IMR-90 (cell line): ENCODE data around the gene TMEM260. TPM values are rescaled to one million over a fixed set of nuclear protein-coding genes. Genes with fewer than 3 reads are reported as not detected.

Source experiments
- ATAC-seq: fragments of 200-7000 bp; cut with Tn5 transposase; 2 replicates; pipeline ENCODE4 v1.9.1; 2020; ENCODE audit warnings: low read depth, mild to moderate bottlenecking, moderate library complexity
- BruUV-seq: library from RNA; stranded (reverse); fragments of 400-500 nt; replicated peaks from 2 replicates; lab custom pipeline; 2021; lab: Mats Ljungman, UMichigan
- CTCF ChIA-PET: fragments of 300-600 bp; formaldehyde crosslinking; extraction: SDS; loops from one replicate; lab custom pipeline; 2021; ENCODE audit warnings: antibody characterized with exemption; lab: Yijun Ruan, JAX
- POLR2A ChIA-PET: fragments of 300-600 bp; sonication (Branson Sonifier 250); formaldehyde crosslinking; loops from one replicate; lab custom pipeline; 2022; ENCODE audit warnings: antibody characterized with exemption; ENCODE audit not compliant: unreplicated experiment; lab: Charles Lee
- DNase-seq: peaks from one replicate; pipeline ENCODE4 v3.0.0; 2013
- H2AFZ ChIP-seq: replicated peaks from 2 replicates; pipeline ENCODE3; 2013; ENCODE audit warnings: low read length, mild to moderate bottlenecking; ENCODE audit not compliant: poor library complexity
- H2AK5ac ChIP-seq: 2 replicates; pipeline ENCODE4 v1.6.1; 2013; ENCODE audit warnings: low read depth, low read length, inconsistent platforms
- H2AK9ac ChIP-seq: replicated peaks from 2 replicates; pipeline ENCODE3; 2013; ENCODE audit warnings: mild to moderate bottlenecking, low read depth, low read length, moderate library complexity; ENCODE audit not compliant: poor library complexity
- H2BK120ac ChIP-seq: 2 replicates; pipeline ENCODE4 v1.6.1; 2013; ENCODE audit warnings: low read depth, low read length, inconsistent platforms
- H2BK15ac ChIP-seq: 3 replicates; pipeline ENCODE4 v1.6.1; 2013; ENCODE audit warnings: low read depth, low read length, inconsistent platforms
- H2BK20ac ChIP-seq: 2 replicates; pipeline ENCODE4 v1.6.1; 2013; ENCODE audit warnings: low read depth, mild to moderate bottlenecking, inconsistent platforms, low read length, moderate library complexity
- H2BK5ac ChIP-seq: 2 replicates; pipeline ENCODE4 v1.6.1; 2013; ENCODE audit warnings: mild to moderate bottlenecking, low read depth, low read length, inconsistent platforms; ENCODE audit not compliant: poor library complexity, severe bottlenecking
- H3K14ac ChIP-seq: replicated peaks from 2 replicates; pipeline ENCODE4 v1.6.1; 2013; ENCODE audit warnings: low read depth, low read length, inconsistent platforms
- H3K18ac ChIP-seq: 2 replicates; pipeline ENCODE4 v1.6.1; 2013; ENCODE audit warnings: low read depth, low read length, control low read depth
- H3K23ac ChIP-seq: 2 replicates; pipeline ENCODE4 v1.6.1; 2013; ENCODE audit warnings: low read depth, low read length, inconsistent platforms
- H3K27ac ChIP-seq: 2 replicates; pipeline ENCODE4 v1.5.1; 2013; ENCODE audit warnings: mild to moderate bottlenecking, control low read depth, low read length; ENCODE audit not compliant: insufficient read depth
- H3K27me3 ChIP-seq: 2 replicates; pipeline ENCODE4 v1.6.1; 2013; ENCODE audit warnings: low read length; ENCODE audit not compliant: control insufficient read depth, insufficient read depth
- H3K36me3 ChIP-seq: 2 replicates; pipeline ENCODE4 v1.6.1; 2013; ENCODE audit warnings: low read length, mixed read lengths; ENCODE audit not compliant: control insufficient read depth, insufficient read depth
- H3K4ac ChIP-seq: 2 replicates; pipeline ENCODE4 v1.6.1; 2013; ENCODE audit warnings: low read depth, low read length, inconsistent platforms
- H3K4me1 ChIP-seq: 2 replicates; pipeline ENCODE4 v1.6.1; 2013; ENCODE audit warnings: low read length, mixed read lengths; ENCODE audit not compliant: control insufficient read depth, insufficient read depth
- H3K4me2 ChIP-seq: 2 replicates; pipeline ENCODE4 v1.6.1; 2013; ENCODE audit warnings: low read depth, mild to moderate bottlenecking, control low read depth, low read length, moderate library complexity
- H3K4me3 ChIP-seq: 2 replicates; pipeline ENCODE4 v1.5.1; 2013; ENCODE audit warnings: low read depth, mild to moderate bottlenecking, control low read depth, low read length, moderate library complexity; ENCODE audit not compliant: insufficient read depth
- H3K56ac ChIP-seq: 2 replicates; pipeline ENCODE4 v1.6.1; 2013; ENCODE audit warnings: low read length, inconsistent platforms; ENCODE audit not compliant: insufficient read depth; ENCODE audit errors: extremely low read depth
- H3K79me1 ChIP-seq, 2 experiments: 2 replicates each; pipeline ENCODE4 v1.6.1; 2013; ENCODE audit warnings: low read length in 2 of 2, inconsistent platforms in 1 of 2, low read depth in 1 of 2
- H3K9ac ChIP-seq: 2 replicates; pipeline ENCODE4 v1.6.1; 2013; ENCODE audit warnings: low read depth, low read length, control low read depth
- H3K9me1 ChIP-seq: 2 replicates; pipeline ENCODE4 v1.6.1; 2013; ENCODE audit warnings: low read length, inconsistent platforms; ENCODE audit not compliant: insufficient read depth
- H3K9me3 ChIP-seq: 2 replicates; pipeline ENCODE4 v1.6.1; 2013; ENCODE audit warnings: low read length; ENCODE audit not compliant: control insufficient read depth, insufficient read depth
- H4K20me1 ChIP-seq: 2 replicates; pipeline ENCODE4 v1.6.1; 2013; ENCODE audit warnings: low read length, inconsistent platforms; ENCODE audit not compliant: insufficient read depth
- H4K5ac ChIP-seq: 2 replicates; pipeline ENCODE4 v1.6.1; 2013; ENCODE audit warnings: mild to moderate bottlenecking, low read depth, low read length, control low read depth
- H4K8ac ChIP-seq, 2 experiments: 2 replicates each; pipeline ENCODE4 v1.6.1; 2013; ENCODE audit warnings: low read depth in 2 of 2, low read length in 2 of 2, control low read depth in 1 of 2, inconsistent platforms in 1 of 2
- H4K91ac ChIP-seq: 2 replicates; pipeline ENCODE4 v1.6.1; 2013; ENCODE audit warnings: low read depth, low read length, inconsistent platforms; ENCODE audit not compliant: insufficient read depth
- BHLHE40 ChIP-seq: fragments of 150-350 bp; IDR thresholded peaks from 2 replicates; pipeline ENCODE4 v1.6.1; 2016; ENCODE audit warnings: mild to moderate bottlenecking, low read depth, low read length
- CEBPB ChIP-seq: IDR thresholded peaks from 2 replicates; pipeline ENCODE4 v1.6.1; 2012; ENCODE audit warnings: low read depth, low read length, improper control_type of control experiment
- CHD1 ChIP-seq: IDR thresholded peaks from 2 replicates; pipeline ENCODE4 v1.6.1; 2012; ENCODE audit warnings: low read depth, low read length, improper control_type of control experiment
- CTCF ChIP-seq: conservative IDR thresholded peaks from 2 replicates; pipeline ENCODE4 v1.5.1; 2012; ENCODE audit warnings: mild to moderate bottlenecking, low read depth, low read length, improper control_type of control experiment
- ELK1 ChIP-seq: fragments of 150-350 bp; IDR thresholded peaks from 2 replicates; pipeline ENCODE4 v1.6.1; 2016; ENCODE audit warnings: low read depth, mild to moderate bottlenecking, low read length, moderate library complexity, borderline replicate concordance
- FOS ChIP-seq: fragments of 150-350 bp; IDR thresholded peaks from 2 replicates; pipeline ENCODE4 v1.6.1; 2016; ENCODE audit warnings: low read depth, low read length
- MAFK ChIP-seq: IDR thresholded peaks from 2 replicates; pipeline ENCODE4 v1.6.1; 2012; ENCODE audit warnings: low read depth, low read length, improper control_type of control experiment
- MAZ ChIP-seq: IDR thresholded peaks from 2 replicates; pipeline ENCODE4 v1.6.1; 2012; ENCODE audit warnings: low read depth, mild to moderate bottlenecking, low read length, improper control_type of control experiment, moderate library complexity, borderline replicate concordance
- MXI1 ChIP-seq: IDR thresholded peaks from 2 replicates; pipeline ENCODE4 v1.6.1; 2012; ENCODE audit warnings: low read depth, mild to moderate bottlenecking, low read length, moderate library complexity, borderline replicate concordance
- NFE2L2 ChIP-seq: fragments of 150-350 bp; IDR thresholded peaks from 2 replicates; pipeline ENCODE4 v1.6.1; 2016; ENCODE audit warnings: low read depth, mild to moderate bottlenecking, low read length
- POLR2A ChIP-seq: IDR thresholded peaks from 2 replicates; pipeline ENCODE4 v1.6.1; 2012; ENCODE audit warnings: mild to moderate bottlenecking, low read depth, low read length
- RAD21 ChIP-seq: IDR thresholded peaks from 2 replicates; pipeline ENCODE4 v1.6.1; 2012; ENCODE audit warnings: low read length, improper control_type of control experiment
- RCOR1 ChIP-seq: IDR thresholded peaks from 2 replicates; pipeline ENCODE4 v1.6.1; 2012; ENCODE audit warnings: mild to moderate bottlenecking, low read length, improper control_type of control experiment; ENCODE audit not compliant: insufficient replicate concordance
- RFX5 ChIP-seq: IDR thresholded peaks from 2 replicates; pipeline ENCODE4 v1.8.0; 2012; ENCODE audit warnings: low read depth, mild to moderate bottlenecking, low read length, moderate library complexity
- SMC3 ChIP-seq: fragments of 150-350 bp; IDR thresholded peaks from 2 replicates; pipeline ENCODE4 v1.6.1; 2016; ENCODE audit warnings: low read depth, mild to moderate bottlenecking, antibody characterized with exemption, low read length, moderate library complexity
- USF2 ChIP-seq: fragments of 150-350 bp; IDR thresholded peaks from 2 replicates; pipeline ENCODE4 v1.6.1; 2017; ENCODE audit warnings: mild to moderate bottlenecking, antibody characterized with exemption, low read length, low read depth
- WGBS, 2 experiments: methylation state at CpG; one replicate each; pipeline versions ENCODE4 v1.1.5 to v1.1.7; 2013; ENCODE audit warnings: missing lambda C conversion rate in 2 of 2; ENCODE audit not compliant: insufficient read length in 1 of 2; ENCODE audit errors: extremely low coverage in 2 of 2; 5-methylcytosine and 5-hydroxymethylcytosine counted together
- dilution Hi-C: fragments of 300-500 bp; cut with HindIII; formaldehyde crosslinking; loops from one replicate; pipeline ENCODE4 v1.14.3; 2018; ENCODE audit warnings: low sequenced_read_pairs; ENCODE audit not compliant: unreplicated experiment
- in situ Hi-C: fragments of 300-500 bp; cut with MboI; formaldehyde crosslinking; loops from 3 replicates; pipeline ENCODE4 v1.14.3; 2019; ENCODE audit warnings: low sequenced_read_pairs, inconsistent platforms, mixed read lengths
- intact Hi-C: fragments of 100-400 bp; cut with micrococcal nuclease; formaldehyde crosslinking; loops from 2 replicates; pipeline ENCODE4 v1.10.0; 2022
- polyA plus RNA-seq, 3 experiments: library from polyadenylated mRNA; depleted of rRNA; stranded (reverse); fragments of >200 nt; gene quantifications; 2 replicates each; pipeline ENCODE4 v1.2.3, GENCODE V29; 2012; ENCODE audit warnings: low replicate concordance in 1 of 3
- total RNA-seq: library from RNA; depleted of rRNA; stranded (reverse); fragments of >200 nt; gene quantifications from 2 replicates; pipeline ENCODE4 v1.2.3, GENCODE V29; 2012

TMEM260 gene
- total and polyA plus RNA-seq, 2 of the 4 experiments (the other 2 are of a cell fraction) = 6.4 to 11.5 TPM

GRCh38 chr14:56592746-56593544, 13.3 kb downstream of the TMEM260 start:
- Histone ChIP-seq H4K5ac (no peak overlapping the region), H4K8ac (no peak overlapping the region), H3K9me1 (no peaks in the 10 kb centered on the region), H3K14ac (no peak overlapping the region), H2AFZ (no peak overlapping the region), H2BK20ac (no peak overlapping the region), H3K9ac (no peak overlapping the region), H2BK120ac (no peak overlapping the region), H2BK15ac (no peak overlapping the region), H2AK5ac (no peak overlapping the region), H3K4me3 (no peak overlapping the region), H3K18ac (no peak overlapping the region), H3K9me3 (no peaks in the 10 kb centered on the region), H3K27me3 (no peaks in the 10 kb centered on the region), H3K4ac (no peak overlapping the region), H4K91ac (no peak overlapping the region), H3K27ac (no peak overlapping the region), H3K79me1 (no peaks in the 10 kb centered on the region), H2AK9ac (no peak overlapping the region), H3K23ac (no peak overlapping the region), H3K36me3 (0 out of 2 replicates have a peak, but pooled peaks cover 1% of the 10 kb centered on the region), H3K56ac (no peak overlapping the region), H3K4me1 (no peaks in the 10 kb centered on the region), H4K20me1 (no peaks in the 10 kb centered on the region), H3K4me2 (no peak overlapping the region), H2BK5ac (no peak overlapping the region)
- POLR2A ChIA-PET = no interaction called here
- CTCF ChIA-PET = no interaction called here
- ATAC-seq = no peak
- no peak for DNase-seq
- in situ Hi-C loops (no loop called here), dilution Hi-C loops (no loop called here), intact Hi-C loops (no loop called here)
- no CpG with 5 or more reads among the region's 5 CpGs for WGBS, 2 experiments
- no peak for TF ChIP-seq CTCF
- TF ChIP-seq BHLHE40 = no peak
- no peak for TF ChIP-seq RCOR1
- TF ChIP-seq MAFK = no peak
- no peak for TF ChIP-seq RAD21
- no peak for TF ChIP-seq CEBPB
- no peak for TF ChIP-seq NFE2L2
- TF ChIP-seq RFX5 = no peak
- no peak for TF ChIP-seq SMC3
- TF ChIP-seq MXI1 = no peak
- TF ChIP-seq USF2 = no peak
- TF ChIP-seq FOS = no peak
- no peak for TF ChIP-seq ELK1
- no peak for TF ChIP-seq CHD1
- no peak for TF ChIP-seq MAZ
- no peak for TF ChIP-seq POLR2A
- no TSS peak for BruUV-seq
